ENCODE data around the gene OSBPL6. TPM values are rescaled to one million over a fixed set of nuclear protein-coding genes. Genes with fewer than 3 reads are reported as not detected.
"Not testable (repeated sequence)": the region's sequence is repeated elsewhere in the genome, so short reads cannot be mapped to it uniquely, and the experiment has no call there.

OSBPL6 gene
- total RNA-seq, 1 experiment from 2014 or later = 5.7 TPM

- no peak for DNase-seq (ENCODE audit: low read depth)
Measured at GRCh38 chr2:178350051-178350450, 155.7 kb downstream of the OSBPL6 start.

- not testable (repeated sequence) for DNase-seq (ENCODE audit: low read depth)
Measured at GRCh38 chr2:178357704-178358103, 163.4 kb downstream of the OSBPL6 start.

- no peak for DNase-seq (ENCODE audit: low read depth)
Measured at GRCh38 chr2:178359192-178359912, 165.0 kb downstream of the OSBPL6 start.

- no peak for DNase-seq (ENCODE audit: low read depth)
Measured at GRCh38 chr2:178361588-178361987, 167.3 kb downstream of the OSBPL6 start.

- peak; percentile 1 for DNase-seq (ENCODE audit: low read depth)
Measured at GRCh38 chr2:178363252-178363651, 168.9 kb downstream of the OSBPL6 start.

- no peak for DNase-seq (ENCODE audit: low read depth)
Measured at GRCh38 chr2:178365116-178365515, 170.8 kb downstream of the OSBPL6 start.

GRCh38 chr2:178366412-178366811, 172.1 kb downstream of the OSBPL6 start:
- DNase-seq (ENCODE audit: low read depth) = no peak

GRCh38 chr2:178367344-178367743, 173.0 kb downstream of the OSBPL6 start:
- DNase-seq (ENCODE audit: low read depth) = no peak

GRCh38 chr2:178374865-178375264, 180.6 kb downstream of the OSBPL6 start:
- DNase-seq (ENCODE audit: low read depth) = no peak

GRCh38 chr2:178377046-178377445, 182.7 kb downstream of the OSBPL6 start:
- no peak for DNase-seq (ENCODE audit: low read depth)

- no peak for DNase-seq (ENCODE audit: low read depth)
Measured at GRCh38 chr2:178379162-178380004, 185.1 kb downstream of the OSBPL6 start.

- no peak for DNase-seq (ENCODE audit: low read depth)
Measured at GRCh38 chr2:178380763-178381162, 186.5 kb downstream of the OSBPL6 start.

GRCh38 chr2:178383718-178384117, 189.4 kb downstream of the OSBPL6 start:
- DNase-seq (ENCODE audit: low read depth) = no peak

GRCh38 chr2:178385595-178386148, 191.4 kb downstream of the OSBPL6 start:
- no peak for DNase-seq (ENCODE audit: low read depth)

GRCh38 chr2:178386986-178387597, 192.8 kb downstream of the OSBPL6 start:
- DNase-seq (ENCODE audit: low read depth) = no peak

- DNase-seq (ENCODE audit: low read depth) = no peak
Measured at GRCh38 chr2:178388287-178388686, 194.0 kb downstream of the OSBPL6 start.

- DNase-seq (ENCODE audit: low read depth) = no peak
Measured at GRCh38 chr2:178391701-178392100, 197.4 kb downstream of the OSBPL6 start.

- DNase-seq (ENCODE audit: low read depth) = peak; percentile 61
Measured at GRCh38 chr2:178392215-178392614, 197.9 kb downstream of the OSBPL6 start.

- DNase-seq (ENCODE audit: low read depth) = no peak
Measured at GRCh38 chr2:178394859-178395258, 200.5 kb downstream of the OSBPL6 start.

GRCh38 chr2:178395295-178395694, 201.0 kb downstream of the OSBPL6 start:
- no peak for DNase-seq (ENCODE audit: low read depth)

- no peak for DNase-seq (ENCODE audit: low read depth)
Measured at GRCh38 chr2:178395941-178396570, 201.7 kb downstream of the OSBPL6 start.

Measured in M059J (cell line).